ENCODE measurements around the gene FGF14.

The FGF14 gene

GRCh38 chr13:101799196-101799595 lies 602.7 kb downstream of the FGF14 start:
- H3K27ac ChIP-seq = no peak overlapping the region
- TF ChIP-seq, protein P1, sequence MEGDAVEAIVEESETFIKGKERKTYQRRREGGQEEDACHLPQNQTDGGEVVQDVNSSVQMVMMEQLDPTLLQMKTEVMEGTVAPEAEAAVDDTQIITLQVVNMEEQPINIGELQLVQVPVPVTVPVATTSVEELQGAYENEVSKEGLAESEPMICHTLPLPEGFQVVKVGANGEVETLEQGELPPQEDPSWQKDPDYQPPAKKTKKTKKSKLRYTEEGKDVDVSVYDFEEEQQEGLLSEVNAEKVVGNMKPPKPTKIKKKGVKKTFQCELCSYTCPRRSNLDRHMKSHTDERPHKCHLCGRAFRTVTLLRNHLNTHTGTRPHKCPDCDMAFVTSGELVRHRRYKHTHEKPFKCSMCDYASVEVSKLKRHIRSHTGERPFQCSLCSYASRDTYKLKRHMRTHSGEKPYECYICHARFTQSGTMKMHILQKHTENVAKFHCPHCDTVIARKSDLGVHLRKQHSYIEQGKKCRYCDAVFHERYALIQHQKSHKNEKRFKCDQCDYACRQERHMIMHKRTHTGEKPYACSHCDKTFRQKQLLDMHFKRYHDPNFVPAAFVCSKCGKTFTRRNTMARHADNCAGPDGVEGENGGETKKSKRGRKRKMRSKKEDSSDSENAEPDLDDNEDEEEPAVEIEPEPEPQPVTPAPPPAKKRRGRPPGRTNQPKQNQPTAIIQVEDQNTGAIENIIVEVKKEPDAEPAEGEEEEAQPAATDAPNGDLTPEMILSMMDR (IDR thresholded peaks at IDR 0.05) = no peak
- TF ChIP-seq ZFX (IDR thresholded peaks at IDR 0.05; ENCODE audit: borderline replicate concordance) = no peak

DNA sequence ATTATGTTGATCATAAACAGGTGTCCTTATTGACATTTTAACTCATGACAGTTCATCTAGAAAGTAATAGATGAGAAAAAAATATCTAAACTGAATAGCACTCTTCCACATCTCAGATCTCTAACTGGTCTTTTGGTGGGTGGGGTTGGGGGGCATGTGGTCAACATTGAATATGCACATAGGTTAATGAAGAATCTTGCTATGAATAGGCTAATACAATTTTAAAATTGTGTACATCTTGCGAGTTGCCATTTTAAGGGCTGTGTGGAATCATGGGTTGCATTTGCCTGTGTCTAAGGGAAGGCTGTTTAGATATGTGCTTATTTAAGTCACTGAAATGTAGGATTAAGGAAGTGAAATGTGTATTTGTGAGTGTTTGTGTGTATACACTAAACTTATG lies 603.4 kb downstream of the FGF14 start:
- TF ChIP-seq ZFX (IDR thresholded peaks at IDR 0.05; ENCODE audit: borderline replicate concordance) = no peak
- TF ChIP-seq, protein P1 (IDR thresholded peaks at IDR 0.05) = no peak
- H3K27ac ChIP-seq = no peak overlapping the region

DNA sequence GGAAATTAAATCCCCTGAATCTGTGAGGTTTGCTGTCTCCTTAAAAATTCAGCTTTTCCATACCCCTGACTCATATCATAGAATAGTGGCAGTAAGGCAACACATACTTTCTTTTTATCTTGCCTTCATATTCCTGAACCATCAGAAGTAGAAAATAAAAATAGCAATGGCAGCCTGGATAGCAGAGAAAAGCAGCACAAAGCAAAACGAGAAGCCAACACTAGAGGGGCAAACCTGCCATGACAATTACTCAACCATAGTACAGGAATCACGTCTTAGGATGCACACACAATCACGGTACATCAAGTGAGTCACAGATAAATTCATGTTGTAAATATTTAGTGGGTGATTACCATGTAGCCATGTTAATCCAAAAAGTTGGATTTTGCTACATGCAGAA lies 606.4 kb downstream of the FGF14 start:
- no peak overlapping the region for H3K27ac ChIP-seq
- no peak for TF ChIP-seq ZFX (IDR thresholded peaks at IDR 0.05; ENCODE audit: borderline replicate concordance)
- TF ChIP-seq, protein P1 (IDR thresholded peaks at IDR 0.05) = no peak

DNA sequence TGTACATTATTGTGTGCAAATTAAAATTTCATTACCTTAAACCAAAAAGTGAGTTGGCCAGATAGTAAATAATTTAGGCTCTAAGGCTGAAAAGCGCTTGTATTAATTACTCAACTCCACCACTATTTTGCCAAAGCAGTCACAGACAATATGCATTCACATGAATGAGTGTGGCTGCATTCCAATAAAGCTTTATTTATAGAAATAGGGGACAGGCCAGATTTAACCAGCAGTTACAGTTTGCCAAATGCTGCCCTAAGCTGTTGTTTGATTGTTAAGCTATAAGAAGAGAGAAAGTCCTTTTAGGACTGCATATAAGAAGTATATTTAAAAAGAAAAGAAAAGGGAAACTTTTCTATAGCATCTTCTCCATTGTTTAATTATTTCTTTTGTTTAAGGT lies 606.8 kb downstream of the FGF14 start:
- TF ChIP-seq ZFX (IDR thresholded peaks at IDR 0.05; ENCODE audit: borderline replicate concordance) = no peak
- TF ChIP-seq, protein P1 (IDR thresholded peaks at IDR 0.05) = no peak

GRCh38 chr13:101792189-101792588 lies 609.7 kb downstream of the FGF14 start:
- H3K27ac ChIP-seq = no peak overlapping the region
- TF ChIP-seq, protein P1 (IDR thresholded peaks at IDR 0.05) = no peak
- no peak for TF ChIP-seq ZFX (IDR thresholded peaks at IDR 0.05; ENCODE audit: borderline replicate concordance)

More for the DNA sequence above, 606.8 kb downstream of the FGF14 start:
- no peak overlapping the region for H3K27ac ChIP-seq

- no peak for TF ChIP-seq ZFX (IDR thresholded peaks at IDR 0.05; ENCODE audit: borderline replicate concordance)
- TF ChIP-seq, protein P1 (IDR thresholded peaks at IDR 0.05) = peak; percentile 28
Measured at GRCh38 chr13:101785858-101786257, 616.0 kb downstream of the FGF14 start.

DNA sequence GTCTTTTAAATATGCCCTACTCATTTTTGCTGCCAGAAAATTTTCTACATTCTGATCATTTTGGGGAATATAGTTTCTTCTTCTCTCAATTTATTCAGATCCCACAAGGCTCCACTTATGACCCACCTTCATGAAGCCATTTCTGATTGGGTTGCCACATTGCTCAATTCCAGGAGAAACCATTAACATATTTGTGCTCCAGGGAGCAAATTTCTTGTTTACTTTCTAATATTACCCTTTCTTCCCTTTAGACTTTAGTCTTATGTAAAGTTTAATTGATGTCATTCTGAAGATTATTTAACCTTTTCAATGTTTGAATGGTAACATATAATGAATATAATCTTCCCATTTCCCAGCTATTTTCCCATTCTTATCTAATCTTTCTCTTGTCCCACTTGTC lies 617.5 kb downstream of the FGF14 start:
- TF ChIP-seq, protein P1 (IDR thresholded peaks at IDR 0.05) = no peak
- no peak for TF ChIP-seq ZFX (IDR thresholded peaks at IDR 0.05; ENCODE audit: borderline replicate concordance)
- no peak overlapping the region for H3K27ac ChIP-seq

More at GRCh38 chr13:101785858-101786257, 616.0 kb downstream of the FGF14 start:
- H3K27ac ChIP-seq = no peak overlapping the region

Measured in 22Rv1 (cell line).